Measurements from ENCODE around the gene PRR5.

DNA sequence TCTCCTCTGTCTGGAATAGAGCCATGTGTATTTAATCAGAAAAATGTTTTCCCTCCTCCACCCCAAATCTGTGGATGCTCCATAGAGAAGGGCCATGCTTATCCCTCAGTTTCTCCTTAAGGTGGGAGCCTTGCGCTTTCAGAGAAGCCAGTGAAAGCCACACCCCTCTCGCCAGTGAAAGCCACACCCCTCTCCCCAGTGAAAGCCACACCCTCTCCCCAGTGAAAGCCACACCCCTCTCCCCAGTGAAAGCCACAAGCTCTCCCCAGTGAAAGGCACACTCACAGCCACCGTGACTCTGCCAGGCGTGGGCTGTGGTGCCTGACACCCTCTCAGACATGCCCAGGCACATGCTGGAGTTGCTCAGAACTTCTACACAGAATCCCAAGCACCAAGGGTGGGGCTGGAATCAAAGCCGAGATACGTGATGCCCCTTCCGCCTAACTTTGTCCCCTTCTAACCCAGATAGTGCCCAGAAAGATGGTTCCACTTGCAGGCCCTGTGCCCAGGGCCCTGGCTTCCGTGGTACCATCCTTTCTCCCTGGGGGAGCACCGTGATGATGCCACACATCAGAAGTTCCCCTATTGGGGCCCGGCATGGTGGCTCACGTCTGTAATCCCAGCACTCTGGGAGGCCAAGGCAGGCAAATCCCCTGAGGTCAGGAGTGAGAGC is 16.5 kb upstream of the PRR5 start:
- TF ChIP-seq, protein P1, sequence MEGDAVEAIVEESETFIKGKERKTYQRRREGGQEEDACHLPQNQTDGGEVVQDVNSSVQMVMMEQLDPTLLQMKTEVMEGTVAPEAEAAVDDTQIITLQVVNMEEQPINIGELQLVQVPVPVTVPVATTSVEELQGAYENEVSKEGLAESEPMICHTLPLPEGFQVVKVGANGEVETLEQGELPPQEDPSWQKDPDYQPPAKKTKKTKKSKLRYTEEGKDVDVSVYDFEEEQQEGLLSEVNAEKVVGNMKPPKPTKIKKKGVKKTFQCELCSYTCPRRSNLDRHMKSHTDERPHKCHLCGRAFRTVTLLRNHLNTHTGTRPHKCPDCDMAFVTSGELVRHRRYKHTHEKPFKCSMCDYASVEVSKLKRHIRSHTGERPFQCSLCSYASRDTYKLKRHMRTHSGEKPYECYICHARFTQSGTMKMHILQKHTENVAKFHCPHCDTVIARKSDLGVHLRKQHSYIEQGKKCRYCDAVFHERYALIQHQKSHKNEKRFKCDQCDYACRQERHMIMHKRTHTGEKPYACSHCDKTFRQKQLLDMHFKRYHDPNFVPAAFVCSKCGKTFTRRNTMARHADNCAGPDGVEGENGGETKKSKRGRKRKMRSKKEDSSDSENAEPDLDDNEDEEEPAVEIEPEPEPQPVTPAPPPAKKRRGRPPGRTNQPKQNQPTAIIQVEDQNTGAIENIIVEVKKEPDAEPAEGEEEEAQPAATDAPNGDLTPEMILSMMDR (conservative IDR thresholded peaks at IDR 0.05 in 1 of 2, IDR thresholded peaks at IDR 0.05 in 1 of 2; ENCODE audit: low read depth in 1 of 2, low read length in 2 of 2) = no peak
- no peak for TF ChIP-seq EZH2 (IDR thresholded peaks at IDR 0.05; ENCODE audit: low read length, missing control alignments)
